Spleen (tissue), 7 donors: ENCODE measurements around the gene ZNF808.

Experiments
- POLR2A ChIP-seq, 3 donors: fragments of 450-650 bp; IDR thresholded peaks; one replicate each; pipeline ENCODE4 v1.5.1; 2017; ENCODE audit warnings: antibody characterized with exemption in 3 of 3, mild to moderate bottlenecking in 1 of 3
- POLR2AphosphoS5 ChIP-seq, 3 donors: sonication (generic); formaldehyde crosslinking; IDR thresholded peaks; one replicate each; pipeline ENCODE4 v1.5.1; 2017; ENCODE audit warnings: antibody characterized with exemption in 3 of 3
- TF ChIP-seq, protein P1 (sequence below), 11 experiments: fragments of 200-600 bp in 7 of 11; fragments of 450-650 bp in 4 of 11; sonication (generic) in 4 of 11; IDR thresholded peaks in 8 of 11; conservative IDR thresholded peaks in 3 of 11; 1 replicate in 7 of 11; 2 replicates in 4 of 11; pipeline versions ENCODE4 v1.4.0 to v1.8.0; 2016 to 2021; ENCODE audit warnings: antibody characterized with exemption in 11 of 11, inconsistent platforms in 4 of 11, mild to moderate bottlenecking in 1 of 11
- donor health status: DM: no; HTN: no; CAD: no; lungs with moderate emphysema.
- donor health status: DM: no; HTN: no; CAD: no.
- donor health status: DM: no; HTN: no; CAD: no.

DNA sequence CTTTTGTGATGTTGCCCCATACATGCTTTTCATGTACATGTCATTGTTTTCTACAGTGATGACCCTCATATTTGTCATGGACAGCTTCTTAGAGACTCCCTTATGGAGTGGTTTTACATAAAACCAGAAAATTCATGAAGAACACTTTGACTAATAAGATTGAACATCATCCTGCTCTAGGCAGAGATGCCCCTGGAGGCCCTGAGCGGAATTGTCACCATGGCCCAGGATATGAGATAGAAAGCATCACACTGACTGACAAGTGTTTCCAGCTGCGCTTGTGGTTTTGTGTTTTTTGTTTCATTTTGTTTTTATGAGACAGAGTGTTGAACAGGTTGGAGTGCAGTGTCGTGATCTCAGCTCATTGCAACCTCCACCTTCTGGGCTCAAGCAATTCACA, 64.8 kb downstream of the ZNF808 start:
- TF ChIP-seq, protein P1, sequence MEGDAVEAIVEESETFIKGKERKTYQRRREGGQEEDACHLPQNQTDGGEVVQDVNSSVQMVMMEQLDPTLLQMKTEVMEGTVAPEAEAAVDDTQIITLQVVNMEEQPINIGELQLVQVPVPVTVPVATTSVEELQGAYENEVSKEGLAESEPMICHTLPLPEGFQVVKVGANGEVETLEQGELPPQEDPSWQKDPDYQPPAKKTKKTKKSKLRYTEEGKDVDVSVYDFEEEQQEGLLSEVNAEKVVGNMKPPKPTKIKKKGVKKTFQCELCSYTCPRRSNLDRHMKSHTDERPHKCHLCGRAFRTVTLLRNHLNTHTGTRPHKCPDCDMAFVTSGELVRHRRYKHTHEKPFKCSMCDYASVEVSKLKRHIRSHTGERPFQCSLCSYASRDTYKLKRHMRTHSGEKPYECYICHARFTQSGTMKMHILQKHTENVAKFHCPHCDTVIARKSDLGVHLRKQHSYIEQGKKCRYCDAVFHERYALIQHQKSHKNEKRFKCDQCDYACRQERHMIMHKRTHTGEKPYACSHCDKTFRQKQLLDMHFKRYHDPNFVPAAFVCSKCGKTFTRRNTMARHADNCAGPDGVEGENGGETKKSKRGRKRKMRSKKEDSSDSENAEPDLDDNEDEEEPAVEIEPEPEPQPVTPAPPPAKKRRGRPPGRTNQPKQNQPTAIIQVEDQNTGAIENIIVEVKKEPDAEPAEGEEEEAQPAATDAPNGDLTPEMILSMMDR (IDR thresholded peaks at IDR 0.05 in 8 of 11, conservative IDR thresholded peaks at IDR 0.05 in 3 of 11), result no peak
- TF ChIP-seq POLR2A (IDR thresholded peaks at IDR 0.05), result no peak
- no peak for TF ChIP-seq POLR2AphosphoS5 (IDR thresholded peaks at IDR 0.05)
